ENCODE measurements around the gene OR13C4.

DNA sequence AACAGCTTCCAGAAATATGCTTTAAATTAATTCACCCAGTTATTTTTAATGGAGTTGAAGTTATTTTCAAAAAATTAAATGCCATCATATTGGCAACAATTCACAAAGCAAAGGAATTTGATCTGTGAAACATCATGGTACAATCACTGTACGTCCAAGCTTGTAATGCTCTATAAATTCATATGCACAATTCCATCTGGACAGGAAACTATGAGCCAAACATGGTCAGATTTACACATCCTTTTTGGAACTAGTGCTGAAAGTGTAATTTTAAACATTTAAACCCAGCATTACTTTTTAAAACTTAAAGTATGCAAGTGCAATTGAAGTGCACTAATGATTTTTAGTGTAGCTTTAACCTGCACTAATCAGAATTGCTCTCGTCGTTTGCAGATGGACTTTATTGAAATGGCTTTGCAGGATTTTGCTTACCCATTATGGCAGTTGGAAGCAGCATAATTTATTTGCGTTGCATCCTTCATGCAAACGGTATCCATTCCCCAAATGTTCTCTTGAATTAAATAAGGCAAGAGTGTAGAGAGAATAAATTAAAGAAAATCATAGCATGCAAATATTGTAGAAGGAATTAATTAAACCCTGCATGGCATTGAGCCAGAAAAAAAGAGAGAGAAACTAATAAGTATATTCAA lies 44.0 kb downstream of the OR13C4 start:
- TF ChIP-seq TEAD4 (IDR thresholded peaks at IDR 0.05; ENCODE audit: borderline replicate concordance, insufficient read depth) = no peak
- TF ChIP-seq, protein P1, sequence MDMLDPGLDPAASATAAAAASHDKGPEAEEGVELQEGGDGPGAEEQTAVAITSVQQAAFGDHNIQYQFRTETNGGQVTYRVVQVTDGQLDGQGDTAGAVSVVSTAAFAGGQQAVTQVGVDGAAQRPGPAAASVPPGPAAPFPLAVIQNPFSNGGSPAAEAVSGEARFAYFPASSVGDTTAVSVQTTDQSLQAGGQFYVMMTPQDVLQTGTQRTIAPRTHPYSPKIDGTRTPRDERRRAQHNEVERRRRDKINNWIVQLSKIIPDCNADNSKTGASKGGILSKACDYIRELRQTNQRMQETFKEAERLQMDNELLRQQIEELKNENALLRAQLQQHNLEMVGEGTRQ (IDR thresholded peaks at IDR 0.05; ENCODE audit: borderline replicate concordance, low read depth, low read length) = no peak
- TF ChIP-seq, protein P2, sequence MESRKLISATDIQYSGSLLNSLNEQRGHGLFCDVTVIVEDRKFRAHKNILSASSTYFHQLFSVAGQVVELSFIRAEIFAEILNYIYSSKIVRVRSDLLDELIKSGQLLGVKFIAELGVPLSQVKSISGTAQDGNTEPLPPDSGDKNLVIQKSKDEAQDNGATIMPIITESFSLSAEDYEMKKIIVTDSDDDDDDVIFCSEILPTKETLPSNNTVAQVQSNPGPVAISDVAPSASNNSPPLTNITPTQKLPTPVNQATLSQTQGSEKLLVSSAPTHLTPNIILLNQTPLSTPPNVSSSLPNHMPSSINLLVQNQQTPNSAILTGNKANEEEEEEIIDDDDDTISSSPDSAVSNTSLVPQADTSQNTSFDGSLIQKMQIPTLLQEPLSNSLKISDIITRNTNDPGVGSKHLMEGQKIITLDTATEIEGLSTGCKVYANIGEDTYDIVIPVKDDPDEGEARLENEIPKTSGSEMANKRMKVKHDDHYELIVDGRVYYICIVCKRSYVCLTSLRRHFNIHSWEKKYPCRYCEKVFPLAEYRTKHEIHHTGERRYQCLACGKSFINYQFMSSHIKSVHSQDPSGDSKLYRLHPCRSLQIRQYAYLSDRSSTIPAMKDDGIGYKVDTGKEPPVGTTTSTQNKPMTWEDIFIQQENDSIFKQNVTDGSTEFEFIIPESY (IDR thresholded peaks at IDR 0.05; ENCODE audit: borderline replicate concordance, low read depth) = no peak
- TF ChIP-seq JUND (IDR thresholded peaks at IDR 0.05) = no peak
- TF ChIP-seq, protein P3, sequence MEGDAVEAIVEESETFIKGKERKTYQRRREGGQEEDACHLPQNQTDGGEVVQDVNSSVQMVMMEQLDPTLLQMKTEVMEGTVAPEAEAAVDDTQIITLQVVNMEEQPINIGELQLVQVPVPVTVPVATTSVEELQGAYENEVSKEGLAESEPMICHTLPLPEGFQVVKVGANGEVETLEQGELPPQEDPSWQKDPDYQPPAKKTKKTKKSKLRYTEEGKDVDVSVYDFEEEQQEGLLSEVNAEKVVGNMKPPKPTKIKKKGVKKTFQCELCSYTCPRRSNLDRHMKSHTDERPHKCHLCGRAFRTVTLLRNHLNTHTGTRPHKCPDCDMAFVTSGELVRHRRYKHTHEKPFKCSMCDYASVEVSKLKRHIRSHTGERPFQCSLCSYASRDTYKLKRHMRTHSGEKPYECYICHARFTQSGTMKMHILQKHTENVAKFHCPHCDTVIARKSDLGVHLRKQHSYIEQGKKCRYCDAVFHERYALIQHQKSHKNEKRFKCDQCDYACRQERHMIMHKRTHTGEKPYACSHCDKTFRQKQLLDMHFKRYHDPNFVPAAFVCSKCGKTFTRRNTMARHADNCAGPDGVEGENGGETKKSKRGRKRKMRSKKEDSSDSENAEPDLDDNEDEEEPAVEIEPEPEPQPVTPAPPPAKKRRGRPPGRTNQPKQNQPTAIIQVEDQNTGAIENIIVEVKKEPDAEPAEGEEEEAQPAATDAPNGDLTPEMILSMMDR (IDR thresholded peaks at IDR 0.05) = no peak

All from SK-N-SH (cell line).